Trophoblast cell (in vitro differentiated cells and primary cell): ENCODE measurements around the gene PRELID2.
A peak's percentile ranks its signal among the peaks of the same experiment; 100 is the strongest.

Source experiments
- DNase-seq, 2 donors: peaks; one replicate each; pipeline ENCODE4 v3.0.0-alpha.2; 2016
- H2AFZ ChIP-seq: 2 replicates; pipeline ENCODE4 v1.6.1; 2013; ENCODE audit warnings: low read length, moderate library complexity, mild to moderate bottlenecking; ENCODE audit not compliant: insufficient read depth, poor library complexity
- H2AK5ac ChIP-seq: 2 replicates; pipeline ENCODE4 v1.6.1; 2013; ENCODE audit warnings: mild to moderate bottlenecking, low read length
- H2BK120ac ChIP-seq: 2 replicates; pipeline ENCODE4 v1.6.1; 2013; ENCODE audit warnings: low read length, mild to moderate bottlenecking, moderate library complexity; ENCODE audit not compliant: insufficient read depth, poor library complexity
- H2BK12ac ChIP-seq: 2 replicates; pipeline ENCODE4 v1.6.1; 2013; ENCODE audit warnings: mild to moderate bottlenecking, low read length, moderate library complexity
- H2BK5ac ChIP-seq: 2 replicates; pipeline ENCODE4 v1.6.1; 2013; ENCODE audit warnings: low read length, low read depth, moderate library complexity, mild to moderate bottlenecking; ENCODE audit not compliant: poor library complexity
- H3K14ac ChIP-seq: 2 replicates; pipeline ENCODE4 v1.6.1; 2013; ENCODE audit warnings: mild to moderate bottlenecking, low read length
- H3K18ac ChIP-seq: 2 replicates; pipeline ENCODE4 v1.6.1; 2013; ENCODE audit warnings: mild to moderate bottlenecking, low read length
- H3K23ac ChIP-seq: 2 replicates; pipeline ENCODE4 v1.6.1; 2013; ENCODE audit warnings: low read length
- H3K27ac ChIP-seq: 2 replicates; pipeline ENCODE4 v1.5.1; 2013; ENCODE audit warnings: low read depth, mild to moderate bottlenecking, inconsistent platforms, low read length, moderate library complexity
- H3K27me3 ChIP-seq: 2 replicates; pipeline ENCODE4 v1.6.1; 2013; ENCODE audit warnings: inconsistent platforms, mild to moderate bottlenecking, low read length, moderate library complexity; ENCODE audit not compliant: insufficient read depth
- H3K36me3 ChIP-seq, 2 experiments: 1 replicate in 1 of 2; 2 replicates in 1 of 2; pipeline ENCODE4 v1.6.1; 2013; ENCODE audit warnings: low read length in 2 of 2, mild to moderate bottlenecking in 2 of 2, moderate library complexity in 1 of 2; ENCODE audit not compliant: insufficient read depth in 2 of 2, control insufficient read depth in 1 of 2
- H3K4ac ChIP-seq: 2 replicates; pipeline ENCODE4 v1.6.1; 2013; ENCODE audit warnings: low read depth, mild to moderate bottlenecking, low read length, moderate library complexity
- H3K4me1 ChIP-seq, 2 experiments: 1 replicate in 1 of 2; 2 replicates in 1 of 2; pipeline ENCODE4 v1.6.1; 2013; ENCODE audit warnings: low read length in 2 of 2, mild to moderate bottlenecking in 2 of 2, moderate library complexity in 1 of 2; ENCODE audit not compliant: insufficient read depth in 2 of 2, control insufficient read depth in 1 of 2
- H3K4me2 ChIP-seq: 2 replicates; pipeline ENCODE4 v1.6.1; 2013; ENCODE audit warnings: inconsistent platforms, mild to moderate bottlenecking, low read length, moderate library complexity
- H3K4me3 ChIP-seq: 2 replicates; pipeline ENCODE4 v1.5.1; 2013; ENCODE audit warnings: mild to moderate bottlenecking, low read depth, low read length, inconsistent platforms
- H3K79me1 ChIP-seq: one replicate; pipeline ENCODE4 v1.6.1; 2013; ENCODE audit warnings: low read length
- H3K79me2 ChIP-seq: 2 replicates; pipeline ENCODE4 v1.6.1; 2013; ENCODE audit warnings: low read length, mild to moderate bottlenecking; ENCODE audit not compliant: control insufficient read depth, insufficient read depth, poor library complexity
- H3K9ac ChIP-seq: 2 replicates; pipeline ENCODE4 v1.6.1; 2013; ENCODE audit warnings: mild to moderate bottlenecking, low read length
- H3K9me3 ChIP-seq: 2 replicates; pipeline ENCODE4 v1.6.1; 2013; ENCODE audit warnings: low read depth, mild to moderate bottlenecking, control low read depth, inconsistent platforms, low read length; ENCODE audit not compliant: insufficient read depth
- H4K12ac ChIP-seq: 2 replicates; pipeline ENCODE4 v1.6.1; 2013; ENCODE audit warnings: low read depth, mild to moderate bottlenecking, low read length, moderate library complexity
- H4K8ac ChIP-seq: 2 replicates; pipeline ENCODE4 v1.6.1; 2013; ENCODE audit warnings: low read depth, mild to moderate bottlenecking, low read length, moderate library complexity
- H4K91ac ChIP-seq: one replicate; pipeline ENCODE4 v1.6.1; 2013; ENCODE audit warnings: low read depth, mild to moderate bottlenecking, low read length, moderate library complexity
- WGBS: extraction: QIAGEN DNeasy Blood & Tissue Kit; methylation state at CpG from one replicate; pipeline ENCODE4 v1.1.7; 2013; ENCODE audit warnings: missing lambda C conversion rate; ENCODE audit not compliant: insufficient read length, insufficient coverage; ENCODE audit errors: extremely low coverage; 5-methylcytosine and 5-hydroxymethylcytosine counted together

Gene PRELID2

GRCh38 chr5:145834554-145834916 is 607 bp downstream of the PRELID2 start:
- H3K79me2 ChIP-seq = peaks cover 4% of the 10 kb centered on the region
- no peak overlapping the region for H2AK5ac ChIP-seq

GRCh38 chr5:145833631-145834200 is 1.4 kb downstream of the PRELID2 start:
- H3K36me3 ChIP-seq = no peaks in the 10 kb centered on the region
- no peak overlapping the region for H2AK5ac ChIP-seq
- H4K8ac ChIP-seq = no peak overlapping the region
- no CpG with 5 or more reads among the region's 10 CpGs for WGBS
- H3K4ac ChIP-seq = no peak overlapping the region
- no peak overlapping the region for H4K91ac ChIP-seq
- H3K9ac ChIP-seq = no peak overlapping the region
- peaks cover 2% of the 10 kb centered on the region for H3K79me1 ChIP-seq
- no peak overlapping the region for H3K4me3 ChIP-seq
- H3K4me2 ChIP-seq = no peak overlapping the region
- H3K27me3 ChIP-seq = no peaks in the 10 kb centered on the region
- H2BK5ac ChIP-seq = no peak overlapping the region
- no peak for DNase-seq
- no peak overlapping the region for H2BK120ac ChIP-seq
- H3K4me1 ChIP-seq = peaks cover 5 to 7% of the 10 kb centered on the region in 2 experiments
- no peak overlapping the region for H3K27ac ChIP-seq
- H3K9me3 ChIP-seq = no peaks in the 10 kb centered on the region
- no peak overlapping the region for H2BK12ac ChIP-seq
- no peak overlapping the region for H3K18ac ChIP-seq
- no peak overlapping the region for H3K23ac ChIP-seq
- no peak overlapping the region for H3K14ac ChIP-seq
- no peak overlapping the region for H2AFZ ChIP-seq
- no peak overlapping the region for H4K12ac ChIP-seq
- H3K79me2 ChIP-seq = peaks cover 4% of the 10 kb centered on the region

More at GRCh38 chr5:145834554-145834916, 607 bp downstream of the PRELID2 start:
- Histone ChIP-seq H3K27me3 (no peaks in the 10 kb centered on the region), H3K9ac (no peak overlapping the region), H3K36me3 (no peaks in the 10 kb centered on the region), H2BK12ac (no peak overlapping the region), H3K4ac (no peak overlapping the region), H2AFZ (peak overlapping the region; percentile 77), H3K9me3 (no peaks in the 10 kb centered on the region), H3K4me1 (peaks cover 5 to 7% of the 10 kb centered on the region in 2 experiments), H3K4me2 (peak overlapping the region; percentile 92), H4K12ac (no peak overlapping the region), H3K79me1 (peaks cover 2% of the 10 kb centered on the region), H4K8ac (peak overlapping the region; percentile 52), H3K23ac (no peak overlapping the region), H3K4me3 (no peak overlapping the region), H3K14ac (no peak overlapping the region), H4K91ac (no peak overlapping the region), H3K18ac (no peak overlapping the region), H2BK5ac (no peak overlapping the region), H2BK120ac (no peak overlapping the region), H3K27ac (no peak overlapping the region)
- no peak for DNase-seq
- WGBS = no CpG with 5 or more reads among the region's 10 CpGs

- Histone ChIP-seq H3K79me1 (peaks cover 2% of the 10 kb centered on the region), H2BK12ac (no peak overlapping the region), H2AK5ac (no peak overlapping the region), H3K27ac (no peak overlapping the region), H3K4me2 (no peak overlapping the region), H3K18ac (no peak overlapping the region), H3K79me2 (peaks cover under 1% of the 10 kb centered on the region), H2AFZ (no peak overlapping the region), H2BK120ac (no peak overlapping the region), H3K14ac (no peak overlapping the region), H4K8ac (no peak overlapping the region), H3K4me3 (no peak overlapping the region), H3K4me1 (peaks cover under 1 to 2% of the 10 kb centered on the region in 2 experiments), H2BK5ac (no peak overlapping the region), H3K36me3 (no peaks in the 10 kb centered on the region), H3K27me3 (no peaks in the 10 kb centered on the region), H4K91ac (no peak overlapping the region), H3K4ac (no peak overlapping the region), H3K9me3 (no peaks in the 10 kb centered on the region), H3K23ac (no peak overlapping the region), H4K12ac (no peak overlapping the region), H3K9ac (no peak overlapping the region)
- WGBS = no CpG with 5 or more reads among the region's 1 CpG
- DNase-seq = no peak
Observed at GRCh38 chr5:145830594-145830993, 4.5 kb downstream of the PRELID2 start.

GRCh38 chr5:145829708-145830361 is 5.3 kb downstream of the PRELID2 start:
- no peak overlapping the region for H3K4me2 ChIP-seq
- H2BK5ac ChIP-seq = no peak overlapping the region
- no peak overlapping the region for H3K4me3 ChIP-seq
- no peak overlapping the region for H3K9ac ChIP-seq
- no peaks in the 10 kb centered on the region for H3K9me3 ChIP-seq
- no peak overlapping the region for H4K8ac ChIP-seq
- no peaks in the 10 kb centered on the region for H3K27me3 ChIP-seq
- H2BK12ac ChIP-seq = no peak overlapping the region
- no peak overlapping the region for H2BK120ac ChIP-seq
- H3K27ac ChIP-seq = no peak overlapping the region
- no peak overlapping the region for H3K18ac ChIP-seq
- no peaks in the 10 kb centered on the region for H3K79me1 ChIP-seq
- H2AK5ac ChIP-seq = no peak overlapping the region
- H4K12ac ChIP-seq = no peak overlapping the region
- H3K79me2 ChIP-seq = no peaks in the 10 kb centered on the region
- H2AFZ ChIP-seq = no peak overlapping the region
- no peak for DNase-seq
- no peak overlapping the region for H4K91ac ChIP-seq
- H3K23ac ChIP-seq = no peak overlapping the region
- no peak overlapping the region for H3K14ac ChIP-seq
- no peak overlapping the region for H3K4ac ChIP-seq
- no peaks in the 10 kb centered on the region for H3K4me1 ChIP-seq
- H3K36me3 ChIP-seq = no peaks in the 10 kb centered on the region
